IMR-90 (cell line): ENCODE data around the gene FBN1. TPM values are rescaled to one million over a fixed set of nuclear protein-coding genes. Genes with fewer than 3 reads are reported as not detected.
A peak's percentile ranks its signal among the peaks of the same experiment; 100 is the strongest.

ENCODE experiments used
- ATAC-seq: fragments of 200-7000 bp; cut with Tn5 transposase; 2 replicates; pipeline ENCODE4 v1.9.1; 2020; ENCODE audit warnings: low read depth, mild to moderate bottlenecking, moderate library complexity
- BruUV-seq: library from RNA; stranded (reverse); fragments of 400-500 nt; replicated peaks from 2 replicates; lab custom pipeline; 2021; lab: Mats Ljungman, UMichigan
- CTCF ChIA-PET: fragments of 300-600 bp; formaldehyde crosslinking; extraction: SDS; loops from one replicate; lab custom pipeline; 2021; ENCODE audit warnings: antibody characterized with exemption; lab: Yijun Ruan, JAX
- POLR2A ChIA-PET: fragments of 300-600 bp; sonication (Branson Sonifier 250); formaldehyde crosslinking; loops from one replicate; lab custom pipeline; 2022; ENCODE audit warnings: antibody characterized with exemption; ENCODE audit not compliant: unreplicated experiment; lab: Charles Lee
- DNase-seq: peaks from one replicate; pipeline ENCODE4 v3.0.0; 2013
- H2AFZ ChIP-seq: replicated peaks from 2 replicates; pipeline ENCODE3; 2013; ENCODE audit warnings: low read length, mild to moderate bottlenecking; ENCODE audit not compliant: poor library complexity
- H2AK5ac ChIP-seq: 2 replicates; pipeline ENCODE4 v1.6.1; 2013; ENCODE audit warnings: low read depth, low read length, inconsistent platforms
- H2AK9ac ChIP-seq: replicated peaks from 2 replicates; pipeline ENCODE3; 2013; ENCODE audit warnings: mild to moderate bottlenecking, low read depth, low read length, moderate library complexity; ENCODE audit not compliant: poor library complexity
- H2BK120ac ChIP-seq: 2 replicates; pipeline ENCODE4 v1.6.1; 2013; ENCODE audit warnings: low read depth, low read length, inconsistent platforms
- H2BK15ac ChIP-seq: 3 replicates; pipeline ENCODE4 v1.6.1; 2013; ENCODE audit warnings: low read depth, low read length, inconsistent platforms
- H2BK20ac ChIP-seq: 2 replicates; pipeline ENCODE4 v1.6.1; 2013; ENCODE audit warnings: low read depth, mild to moderate bottlenecking, inconsistent platforms, low read length, moderate library complexity
- H2BK5ac ChIP-seq: 2 replicates; pipeline ENCODE4 v1.6.1; 2013; ENCODE audit warnings: mild to moderate bottlenecking, low read depth, low read length, inconsistent platforms; ENCODE audit not compliant: poor library complexity, severe bottlenecking
- H3K14ac ChIP-seq: replicated peaks from 2 replicates; pipeline ENCODE4 v1.6.1; 2013; ENCODE audit warnings: low read depth, low read length, inconsistent platforms
- H3K18ac ChIP-seq: 2 replicates; pipeline ENCODE4 v1.6.1; 2013; ENCODE audit warnings: low read depth, low read length, control low read depth
- H3K23ac ChIP-seq: 2 replicates; pipeline ENCODE4 v1.6.1; 2013; ENCODE audit warnings: low read depth, low read length, inconsistent platforms
- H3K27ac ChIP-seq: 2 replicates; pipeline ENCODE4 v1.5.1; 2013; ENCODE audit warnings: mild to moderate bottlenecking, control low read depth, low read length; ENCODE audit not compliant: insufficient read depth
- H3K27me3 ChIP-seq: 2 replicates; pipeline ENCODE4 v1.6.1; 2013; ENCODE audit warnings: low read length; ENCODE audit not compliant: control insufficient read depth, insufficient read depth
- H3K36me3 ChIP-seq: 2 replicates; pipeline ENCODE4 v1.6.1; 2013; ENCODE audit warnings: low read length, mixed read lengths; ENCODE audit not compliant: control insufficient read depth, insufficient read depth
- H3K4ac ChIP-seq: 2 replicates; pipeline ENCODE4 v1.6.1; 2013; ENCODE audit warnings: low read depth, low read length, inconsistent platforms
- H3K4me1 ChIP-seq: 2 replicates; pipeline ENCODE4 v1.6.1; 2013; ENCODE audit warnings: low read length, mixed read lengths; ENCODE audit not compliant: control insufficient read depth, insufficient read depth
- H3K4me2 ChIP-seq: 2 replicates; pipeline ENCODE4 v1.6.1; 2013; ENCODE audit warnings: low read depth, mild to moderate bottlenecking, control low read depth, low read length, moderate library complexity
- H3K4me3 ChIP-seq: 2 replicates; pipeline ENCODE4 v1.5.1; 2013; ENCODE audit warnings: low read depth, mild to moderate bottlenecking, control low read depth, low read length, moderate library complexity; ENCODE audit not compliant: insufficient read depth
- H3K56ac ChIP-seq: 2 replicates; pipeline ENCODE4 v1.6.1; 2013; ENCODE audit warnings: low read length, inconsistent platforms; ENCODE audit not compliant: insufficient read depth; ENCODE audit errors: extremely low read depth
- H3K79me1 ChIP-seq, 2 experiments: 2 replicates each; pipeline ENCODE4 v1.6.1; 2013; ENCODE audit warnings: low read length in 2 of 2, inconsistent platforms in 1 of 2, low read depth in 1 of 2
- H3K9ac ChIP-seq: 2 replicates; pipeline ENCODE4 v1.6.1; 2013; ENCODE audit warnings: low read depth, low read length, control low read depth
- H3K9me1 ChIP-seq: 2 replicates; pipeline ENCODE4 v1.6.1; 2013; ENCODE audit warnings: low read length, inconsistent platforms; ENCODE audit not compliant: insufficient read depth
- H3K9me3 ChIP-seq: 2 replicates; pipeline ENCODE4 v1.6.1; 2013; ENCODE audit warnings: low read length; ENCODE audit not compliant: control insufficient read depth, insufficient read depth
- H4K20me1 ChIP-seq: 2 replicates; pipeline ENCODE4 v1.6.1; 2013; ENCODE audit warnings: low read length, inconsistent platforms; ENCODE audit not compliant: insufficient read depth
- H4K5ac ChIP-seq: 2 replicates; pipeline ENCODE4 v1.6.1; 2013; ENCODE audit warnings: mild to moderate bottlenecking, low read depth, low read length, control low read depth
- H4K8ac ChIP-seq, 2 experiments: 2 replicates each; pipeline ENCODE4 v1.6.1; 2013; ENCODE audit warnings: low read depth in 2 of 2, low read length in 2 of 2, control low read depth in 1 of 2, inconsistent platforms in 1 of 2
- H4K91ac ChIP-seq: 2 replicates; pipeline ENCODE4 v1.6.1; 2013; ENCODE audit warnings: low read depth, low read length, inconsistent platforms; ENCODE audit not compliant: insufficient read depth
- BHLHE40 ChIP-seq: fragments of 150-350 bp; IDR thresholded peaks from 2 replicates; pipeline ENCODE4 v1.6.1; 2016; ENCODE audit warnings: mild to moderate bottlenecking, low read depth, low read length
- NFE2L2 ChIP-seq: fragments of 150-350 bp; IDR thresholded peaks from 2 replicates; pipeline ENCODE4 v1.6.1; 2016; ENCODE audit warnings: low read depth, mild to moderate bottlenecking, low read length
- POLR2A ChIP-seq: IDR thresholded peaks from 2 replicates; pipeline ENCODE4 v1.6.1; 2012; ENCODE audit warnings: mild to moderate bottlenecking, low read depth, low read length
- RAD21 ChIP-seq: IDR thresholded peaks from 2 replicates; pipeline ENCODE4 v1.6.1; 2012; ENCODE audit warnings: low read length, improper control_type of control experiment
- RCOR1 ChIP-seq: IDR thresholded peaks from 2 replicates; pipeline ENCODE4 v1.6.1; 2012; ENCODE audit warnings: mild to moderate bottlenecking, low read length, improper control_type of control experiment; ENCODE audit not compliant: insufficient replicate concordance
- RFX5 ChIP-seq: IDR thresholded peaks from 2 replicates; pipeline ENCODE4 v1.8.0; 2012; ENCODE audit warnings: low read depth, mild to moderate bottlenecking, low read length, moderate library complexity
- WGBS, 2 experiments: methylation state at CpG; one replicate each; pipeline versions ENCODE4 v1.1.5 to v1.1.7; 2013; ENCODE audit warnings: missing lambda C conversion rate in 2 of 2; ENCODE audit not compliant: insufficient read length in 1 of 2; ENCODE audit errors: extremely low coverage in 2 of 2; 5-methylcytosine and 5-hydroxymethylcytosine counted together
- dilution Hi-C: fragments of 300-500 bp; cut with HindIII; formaldehyde crosslinking; loops from one replicate; pipeline ENCODE4 v1.14.3; 2018; ENCODE audit warnings: low sequenced_read_pairs; ENCODE audit not compliant: unreplicated experiment
- in situ Hi-C: fragments of 300-500 bp; cut with MboI; formaldehyde crosslinking; loops from 3 replicates; pipeline ENCODE4 v1.14.3; 2019; ENCODE audit warnings: low sequenced_read_pairs, inconsistent platforms, mixed read lengths
- intact Hi-C: fragments of 100-400 bp; cut with micrococcal nuclease; formaldehyde crosslinking; loops from 2 replicates; pipeline ENCODE4 v1.10.0; 2022
- polyA plus RNA-seq, 3 experiments: library from polyadenylated mRNA; depleted of rRNA; stranded (reverse); fragments of >200 nt; gene quantifications; 2 replicates each; pipeline ENCODE4 v1.2.3, GENCODE V29; 2012; ENCODE audit warnings: low replicate concordance in 1 of 3
- total RNA-seq: library from RNA; depleted of rRNA; stranded (reverse); fragments of >200 nt; gene quantifications from 2 replicates; pipeline ENCODE4 v1.2.3, GENCODE V29; 2012
- TF ChIP-seq, protein P1 (sequence below): conservative IDR thresholded peaks from 2 replicates; pipeline ENCODE4 v1.5.1; 2012; ENCODE audit warnings: mild to moderate bottlenecking, low read depth, low read length, improper control_type of control experiment
- TF ChIP-seq, protein P2 (sequence below): fragments of 150-350 bp; IDR thresholded peaks from 2 replicates; pipeline ENCODE4 v1.6.1; 2016; ENCODE audit warnings: low read depth, mild to moderate bottlenecking, low read length, moderate library complexity, borderline replicate concordance

The FBN1 gene
- total and polyA plus RNA-seq, 2 of the 4 experiments (the other 2 are of a cell fraction) = 134 to 283 TPM

DNA sequence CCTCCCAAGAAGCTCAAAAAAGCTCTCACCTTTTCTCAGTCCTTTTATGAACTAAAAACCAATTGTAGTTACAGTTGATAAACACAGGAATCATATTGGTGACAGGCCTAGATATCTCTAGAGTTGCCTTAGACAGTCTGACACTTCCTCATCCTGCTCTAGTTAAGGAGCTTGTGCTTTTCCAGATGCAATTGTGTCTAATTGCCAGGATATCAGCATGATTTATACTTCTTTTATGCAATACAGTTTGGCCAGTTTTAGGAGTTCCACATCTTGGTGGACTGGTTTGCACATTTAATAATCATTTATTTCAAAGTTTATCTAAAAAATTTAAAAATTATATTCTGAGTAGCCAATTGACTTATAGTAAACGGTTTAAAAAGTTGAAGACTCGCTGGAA, 218.6 kb downstream of the FBN1 start:
- in situ Hi-C loops = no loop called here
- dilution Hi-C loops = no loop called here

More for the DNA sequence above, 218.6 kb downstream of the FBN1 start:
- H2AFZ ChIP-seq = no peak overlapping the region
- BruUV-seq = no TSS peak
- peak overlapping the region; percentile 88 for H2BK120ac ChIP-seq
- no peak overlapping the region for H3K9ac ChIP-seq
- no peaks in the 10 kb centered on the region for H4K20me1 ChIP-seq
- no peak overlapping the region; the same call in 1 of the 2 replicates for H4K5ac ChIP-seq
- H3K4ac ChIP-seq = peak overlapping the region; percentile 72; the same call in 1 of the 2 replicates
- POLR2A ChIA-PET = no interaction called here
- no peak overlapping the region for H3K18ac ChIP-seq
- no peak overlapping the region for H3K27ac ChIP-seq
- CTCF ChIA-PET = interaction anchor here (1.5 kb wide), 1 partner anchor 69 kb away, joined by 4 read pairs; no protein-coding TSS in a partner anchor
- H3K9me3 ChIP-seq = no peaks in the 10 kb centered on the region
- peak overlapping the region; percentile 36; the same call in 1 of the 2 replicates for H2BK20ac ChIP-seq
- intact Hi-C loops = loop anchor here (10.0 kb wide), 1 partner anchor 218 kb away; the partner anchor contains the start of gene FBN1
- peaks cover 15% of the 10 kb centered on the region for H3K4me1 ChIP-seq
- peaks cover 52% of the 10 kb centered on the region for H3K36me3 ChIP-seq
- DNase-seq (no peak), ATAC-seq (no peak)
- H3K9me1 ChIP-seq = peaks cover 12% of the 10 kb centered on the region
- peak overlapping the region; percentile 5; the same call in 1 of the 2 replicates for H2AK5ac ChIP-seq
- H3K27me3 ChIP-seq = no peaks in the 10 kb centered on the region
- TF ChIP-seq RAD21 (no peak), RCOR1 (no peak), RFX5 (no peak), BHLHE40 (no peak), NFE2L2 (no peak), POLR2A (no peak)
- TF ChIP-seq, protein P1, sequence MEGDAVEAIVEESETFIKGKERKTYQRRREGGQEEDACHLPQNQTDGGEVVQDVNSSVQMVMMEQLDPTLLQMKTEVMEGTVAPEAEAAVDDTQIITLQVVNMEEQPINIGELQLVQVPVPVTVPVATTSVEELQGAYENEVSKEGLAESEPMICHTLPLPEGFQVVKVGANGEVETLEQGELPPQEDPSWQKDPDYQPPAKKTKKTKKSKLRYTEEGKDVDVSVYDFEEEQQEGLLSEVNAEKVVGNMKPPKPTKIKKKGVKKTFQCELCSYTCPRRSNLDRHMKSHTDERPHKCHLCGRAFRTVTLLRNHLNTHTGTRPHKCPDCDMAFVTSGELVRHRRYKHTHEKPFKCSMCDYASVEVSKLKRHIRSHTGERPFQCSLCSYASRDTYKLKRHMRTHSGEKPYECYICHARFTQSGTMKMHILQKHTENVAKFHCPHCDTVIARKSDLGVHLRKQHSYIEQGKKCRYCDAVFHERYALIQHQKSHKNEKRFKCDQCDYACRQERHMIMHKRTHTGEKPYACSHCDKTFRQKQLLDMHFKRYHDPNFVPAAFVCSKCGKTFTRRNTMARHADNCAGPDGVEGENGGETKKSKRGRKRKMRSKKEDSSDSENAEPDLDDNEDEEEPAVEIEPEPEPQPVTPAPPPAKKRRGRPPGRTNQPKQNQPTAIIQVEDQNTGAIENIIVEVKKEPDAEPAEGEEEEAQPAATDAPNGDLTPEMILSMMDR = no peak
- TF ChIP-seq, protein P2, sequence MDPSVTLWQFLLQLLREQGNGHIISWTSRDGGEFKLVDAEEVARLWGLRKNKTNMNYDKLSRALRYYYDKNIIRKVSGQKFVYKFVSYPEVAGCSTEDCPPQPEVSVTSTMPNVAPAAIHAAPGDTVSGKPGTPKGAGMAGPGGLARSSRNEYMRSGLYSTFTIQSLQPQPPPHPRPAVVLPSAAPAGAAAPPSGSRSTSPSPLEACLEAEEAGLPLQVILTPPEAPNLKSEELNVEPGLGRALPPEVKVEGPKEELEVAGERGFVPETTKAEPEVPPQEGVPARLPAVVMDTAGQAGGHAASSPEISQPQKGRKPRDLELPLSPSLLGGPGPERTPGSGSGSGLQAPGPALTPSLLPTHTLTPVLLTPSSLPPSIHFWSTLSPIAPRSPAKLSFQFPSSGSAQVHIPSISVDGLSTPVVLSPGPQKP = no peak
- peaks cover 13 to 46% of the 10 kb centered on the region in 2 experiments for H3K79me1 ChIP-seq
- no peak overlapping the region for H3K4me3 ChIP-seq
- H3K56ac ChIP-seq = no peak overlapping the region
- H2AK9ac ChIP-seq = no peak overlapping the region
- no peak overlapping the region for H3K23ac ChIP-seq
- peak overlapping the region; percentile 25; the same call in 1 of the 2 replicates for H4K91ac ChIP-seq
- H2BK15ac ChIP-seq = peak overlapping the region; percentile 63; the same call in 1 of the 3 replicates
- peak overlapping the region; percentile 30 for H2BK5ac ChIP-seq
- H4K8ac ChIP-seq = peak overlapping the region; percentile 3 to 77; a peak in 2 of 4 replicates
- peak overlapping the region; percentile 38 for H3K14ac ChIP-seq
- WGBS, 2 experiments = no CpG with 5 or more reads among the region's 2 CpGs
- no peak overlapping the region for H3K4me2 ChIP-seq
